Fibroblast of villous mesenchyme (primary cell): ENCODE data around the gene PLEKHG4B. TPM values are rescaled to one million over a fixed set of nuclear protein-coding genes. Genes with fewer than 3 reads are reported as not detected.

Source experiments
- DNase-seq: peaks from one replicate; pipeline ENCODE4 v3.0.0-alpha.2; 2010; ENCODE audit warnings: low read depth
- H3K4me3 ChIP-seq: 2 replicates; pipeline ENCODE4 v1.5.1; 2011; ENCODE audit warnings: low read depth, mild to moderate bottlenecking, low read length
- CTCF ChIP-seq: IDR thresholded peaks from 2 replicates; pipeline ENCODE4 v1.5.1; 2012; ENCODE audit warnings: low read depth, mild to moderate bottlenecking, low read length; ENCODE audit not compliant: insufficient read depth
- total RNA-seq: library from RNA; depleted of rRNA; stranded (reverse); fragments of >200 nt; gene quantifications from 2 replicates; pipeline ENCODE4 v1.2.3, GENCODE V29; 2012

PLEKHG4B gene
- total RNA-seq, 1 donor = under 0.01 TPM

GRCh38 chr5:157801-158200, 65.8 kb downstream of the PLEKHG4B start:
- TF ChIP-seq CTCF = no peak
- no peak for DNase-seq

GRCh38 chr5:158807-159447, 67.0 kb downstream of the PLEKHG4B start:
- DNase-seq = no peak
- no peak overlapping the region for H3K4me3 ChIP-seq
- TF ChIP-seq CTCF = no peak

More at GRCh38 chr5:157801-158200, 65.8 kb downstream of the PLEKHG4B start:
- no peak overlapping the region for H3K4me3 ChIP-seq

- DNase-seq = peak; percentile 25
- H3K4me3 ChIP-seq = no peak overlapping the region
- TF ChIP-seq CTCF = no peak
Observed at GRCh38 chr5:159448-160172, 67.6 kb downstream of the PLEKHG4B start.

- TF ChIP-seq CTCF = no peak
- peak; percentile 12 for DNase-seq
- H3K4me3 ChIP-seq = no peak overlapping the region
Observed at GRCh38 chr5:160173-160510, 68.2 kb downstream of the PLEKHG4B start.

GRCh38 chr5:160921-161802, 69.2 kb downstream of the PLEKHG4B start:
- H3K4me3 ChIP-seq = no peak overlapping the region
- DNase-seq = no peak
- no peak for TF ChIP-seq CTCF

DNA sequence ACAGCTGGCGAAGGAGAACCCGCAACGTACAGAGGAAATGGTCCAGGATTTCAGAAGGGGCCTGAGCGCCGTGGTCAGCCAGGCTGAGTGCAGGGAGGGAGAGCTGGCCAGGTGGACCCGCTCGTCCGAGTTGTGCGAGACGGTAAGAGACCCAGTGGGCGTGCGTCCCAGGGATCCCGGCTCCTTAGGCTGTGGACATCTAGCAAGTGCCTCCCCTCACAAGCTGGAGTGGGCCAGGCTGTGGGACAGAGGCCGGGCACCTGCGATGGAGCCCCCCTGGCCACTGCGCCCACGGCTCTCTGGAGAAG, 69.8 kb downstream of the PLEKHG4B start:
- no peak for DNase-seq
- no peak for TF ChIP-seq CTCF

More for the DNA sequence above, 69.8 kb downstream of the PLEKHG4B start:
- H3K4me3 ChIP-seq = no peak overlapping the region
